ENCODE data around the gene BAD. TPM values are rescaled to one million over a fixed set of nuclear protein-coding genes. Genes with fewer than 3 reads are reported as not detected.

Gene BAD
- total and polyA plus RNA-seq, 10 of the 15 experiments (the other 5 are each of a cell fraction or from before 2014, with no cell fraction given) = 1.5 to 67.2 (median 39.6) TPM

DNA sequence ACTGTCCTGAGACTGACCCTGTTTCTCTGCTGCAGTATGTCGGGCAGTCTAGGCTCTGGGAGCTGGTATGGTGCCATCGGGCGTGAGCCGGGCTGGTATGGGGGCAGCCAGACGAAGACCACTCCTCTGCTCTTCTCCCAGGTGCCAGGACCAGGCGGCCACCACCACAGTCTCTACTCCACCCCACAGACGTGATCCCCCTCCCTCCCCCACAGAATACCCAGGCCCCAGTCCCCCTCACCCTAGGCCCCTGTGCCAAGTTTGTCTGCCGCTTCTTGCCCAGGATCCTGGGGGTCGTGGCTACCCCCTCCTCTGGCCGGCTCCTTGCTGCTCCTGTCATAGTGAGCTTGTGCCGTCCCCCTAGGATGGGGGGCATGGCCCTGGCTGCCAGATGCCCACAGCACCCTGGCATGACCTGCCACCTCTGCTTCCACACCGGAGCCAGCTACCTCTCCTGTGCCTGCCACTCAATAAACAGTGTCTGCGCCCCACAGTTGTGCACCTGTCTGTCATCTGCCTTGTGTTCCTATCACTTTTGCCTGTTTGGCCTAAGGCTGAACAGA lies 4.6 kb upstream of the BAD start:
- Histone ChIP-seq H4K20me1 (ENCODE audit: control insufficient read depth, insufficient read depth) (no peaks in the 10 kb centered on the region; the same call in 1 of the 2 replicates), H3K9me3 (replicated peaks; ENCODE audit: control insufficient read depth, insufficient read depth, low read length) (no peaks in the 10 kb centered on the region), H3K9ac (ENCODE audit: control insufficient read depth, insufficient read depth, low read length) (no peak overlapping the region), H3K27ac (ENCODE audit: control insufficient read depth, insufficient read depth) (no peak overlapping the region), H3K27me3 (replicated peaks in 1 of 2; ENCODE audit: control insufficient read depth in 2 of 2, insufficient read depth in 2 of 2, low read length in 1 of 2) (peaks cover 3 to 10% of the 10 kb centered on the region in 2 experiments), H3K4me2 (ENCODE audit: control insufficient read depth, insufficient read depth) (no peak overlapping the region), H3K4me1 (ENCODE audit: control insufficient read depth, insufficient read depth, low read length) (peaks cover 7% of the 10 kb centered on the region), H3K79me2 (ENCODE audit: control insufficient read depth, insufficient read depth, low read length) (peaks cover 9% of the 10 kb centered on the region), H3K4me3 (no peak overlapping the region), H3K36me3 (ENCODE audit: control insufficient read depth in 2 of 2, insufficient read depth in 2 of 2, low read length in 1 of 2) (peaks cover 0 to 2% of the 10 kb centered on the region in 2 experiments; a peak in 2 of 4 replicates), H2AFZ (ENCODE audit: control insufficient read depth, low read depth, low read length) (no peak overlapping the region)
- DNase-seq (ENCODE audit: low read depth, low spot score) = no peak
- in situ Hi-C loops (cut with MboI) (no loop called here), intact Hi-C loops (cut with micrococcal nuclease; ENCODE audit: unreplicated experiment) (no loop called here)
- ChIA-PET SMC1A (ENCODE audit: uncharacterized antibody, unreplicated experiment) (no interaction called here), RAD21 (ENCODE audit: unreplicated experiment) (no interaction called here), POLR2A (interaction anchor here (1.2 kb wide), 1 partner anchor 19 kb away, joined by 3 read pairs; no protein-coding TSS in a partner anchor), CTCF (interaction anchor here (1.3 to 2.3 kb wide), 3 partner anchors 12 to 85 kb away, joined by 4 to 9 read pairs (median 7); partner anchors contain the start of gene CATSPERZ)
- no TSS peak for BruUV-seq (replicated peaks)
- FAIRE-seq = no peak
- TF ChIP-seq YBX1 (IDR thresholded peaks at IDR 0.05) = no peak
- TF ChIP-seq RELA (IDR thresholded peaks at IDR 0.05; ENCODE audit: borderline replicate concordance, partially characterized antibody) = no peak
- no peak for TF ChIP-seq HDAC2 (IDR thresholded peaks at IDR 0.05)
- no peak for TF ChIP-seq ZNF384 (IDR thresholded peaks at IDR 0.05; ENCODE audit: borderline replicate concordance, low read depth, low read length)
- TF ChIP-seq, protein P1, sequence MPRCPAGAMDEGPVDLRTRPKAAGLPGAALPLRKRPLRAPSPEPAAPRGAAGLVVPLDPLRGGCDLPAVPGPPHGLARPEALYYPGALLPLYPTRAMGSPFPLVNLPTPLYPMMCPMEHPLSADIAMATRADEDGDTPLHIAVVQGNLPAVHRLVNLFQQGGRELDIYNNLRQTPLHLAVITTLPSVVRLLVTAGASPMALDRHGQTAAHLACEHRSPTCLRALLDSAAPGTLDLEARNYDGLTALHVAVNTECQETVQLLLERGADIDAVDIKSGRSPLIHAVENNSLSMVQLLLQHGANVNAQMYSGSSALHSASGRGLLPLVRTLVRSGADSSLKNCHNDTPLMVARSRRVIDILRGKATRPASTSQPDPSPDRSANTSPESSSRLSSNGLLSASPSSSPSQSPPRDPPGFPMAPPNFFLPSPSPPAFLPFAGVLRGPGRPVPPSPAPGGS (IDR thresholded peaks at IDR 0.05; ENCODE audit: borderline replicate concordance, insufficient read depth, low read depth, low read length, poor library complexity, severe bottlenecking) = no peak
- TF ChIP-seq RUNX3 (IDR thresholded peaks at IDR 0.05; ENCODE audit: low read length) = no peak
- no peak for TF ChIP-seq SMAD5 (IDR thresholded peaks at IDR 0.05; ENCODE audit: low read depth)
- TF ChIP-seq NRF1 (conservative IDR thresholded peaks at IDR 0.05; ENCODE audit: low read depth, low read length) = no peak
- TF ChIP-seq RBBP5 (conservative IDR thresholded peaks at IDR 0.05) = no peak
- TF ChIP-seq TAF1 (IDR thresholded peaks at IDR 0.05; ENCODE audit: borderline replicate concordance, low read depth, low read length) = no peak
- no peak for ATAC-seq
- WGBS (ENCODE audit: insufficient coverage, insufficient replicate concordance, low lambda C conversion rate, missing lambda C conversion rate) = 71% methylated on average over 13 of the region's 13 CpGs
